G401 (cell line): ENCODE measurements around the gene GPX3. TPM values are rescaled to one million over a fixed set of nuclear protein-coding genes. Genes with fewer than 3 reads are reported as not detected.

Source experiments
- DNase-seq: peaks from one replicate; pipeline ENCODE4 v3.0.0-alpha.2; 2015; ENCODE audit warnings: low spot score
- in situ Hi-C: cut with HindIII; loops from 2 replicates; pipeline ENCODE4 v1.10.0; 2016; ENCODE audit warnings: low sequenced_read_pairs, mixed read lengths
- total RNA-seq: library from RNA; depleted of rRNA; stranded (reverse); fragments of >200 nt; shearing (Covaris generic); gene quantifications from 2 replicates; pipeline ENCODE4 v1.2.3, GENCODE V29; 2014

Gene GPX3
- total RNA-seq, 1 experiment from 2014 or later = 15.5 TPM

- no peak for DNase-seq
- in situ Hi-C loops = no loop called here
These were observed 9.0 kb downstream of the GPX3 start for GRCh38 chr5:151029179-151030055.

GRCh38 chr5:151030056-151030336 is 9.6 kb downstream of the GPX3 start:
- in situ Hi-C loops = no loop called here
- DNase-seq = no peak

- no peak for DNase-seq
- in situ Hi-C loops = no loop called here
These were observed 10.0 kb downstream of the GPX3 start for GRCh38 chr5:151030379-151030778.

GRCh38 chr5:151031554-151031953 is 11.2 kb downstream of the GPX3 start:
- in situ Hi-C loops = no loop called here
- no peak for DNase-seq

GRCh38 chr5:151033217-151033934 is 13.0 kb downstream of the GPX3 start:
- in situ Hi-C loops = no loop called here
- DNase-seq = no peak

GRCh38 chr5:151034422-151035379 is 14.3 kb downstream of the GPX3 start:
- no peak for DNase-seq
- in situ Hi-C loops = no loop called here

- in situ Hi-C loops = no loop called here
- peak; percentile 79 for DNase-seq
These were observed 16.2 kb downstream of the GPX3 start for GRCh38 chr5:151036556-151036955.

- in situ Hi-C loops = no loop called here
- no peak for DNase-seq
These were observed 17.4 kb downstream of the GPX3 start for GRCh38 chr5:151037561-151038411.

GRCh38 chr5:151038412-151038745 is 18.0 kb downstream of the GPX3 start:
- DNase-seq = no peak
- in situ Hi-C loops = no loop called here

- in situ Hi-C loops = no loop called here
- no peak for DNase-seq
These were observed 18.4 kb downstream of the GPX3 start for GRCh38 chr5:151038801-151039238.

GRCh38 chr5:151039665-151040064 is 19.3 kb downstream of the GPX3 start:
- DNase-seq = no peak
- in situ Hi-C loops = no loop called here

- in situ Hi-C loops = no loop called here
- no peak for DNase-seq
These were observed 19.9 kb downstream of the GPX3 start for GRCh38 chr5:151040211-151040747.

GRCh38 chr5:151041577-151042268 is 21.3 kb downstream of the GPX3 start:
- in situ Hi-C loops = no loop called here
- no peak for DNase-seq

- no peak for DNase-seq
- in situ Hi-C loops = no loop called here
These were observed 22.2 kb downstream of the GPX3 start for GRCh38 chr5:151042453-151043093.

GRCh38 chr5:151047814-151048425 is 27.5 kb downstream of the GPX3 start:
- in situ Hi-C loops = no loop called here
- DNase-seq = peak; percentile 41

- in situ Hi-C loops = no loop called here
- DNase-seq = peak; percentile 29
These were observed 28.1 kb downstream of the GPX3 start for GRCh38 chr5:151048526-151048925.
